K562 (cell line): ENCODE data around the gene ECD. TPM values are rescaled to one million over a fixed set of nuclear protein-coding genes. Genes with fewer than 3 reads are reported as not detected.

ENCODE experiments used
- AFF1 ChIP-seq, 2 experiments: fragments of 450-650 bp; IDR thresholded peaks; 2 replicates each; pipeline ENCODE4 v1.6.1; 2018; ENCODE audit warnings: mild to moderate bottlenecking in 2 of 2, low read depth in 1 of 2; ENCODE audit not compliant: partially characterized antibody in 2 of 2
- ASH1L ChIP-seq: fragments of 450-650 bp; IDR thresholded peaks from 2 replicates; pipeline ENCODE4 v1.6.1; 2018; ENCODE audit warnings: borderline replicate concordance, mild to moderate bottlenecking, low read depth; ENCODE audit not compliant: partially characterized antibody
- BRD4 ChIP-seq: fragments of 200-600 bp; sonication (generic); IDR thresholded peaks from 2 replicates; pipeline ENCODE4 v1.6.1; 2017; ENCODE audit warnings: inconsistent platforms
- DDX20 ChIP-seq: fragments of 450-650 bp; IDR thresholded peaks from 2 replicates; pipeline ENCODE4 v1.6.1; 2016; ENCODE audit warnings: missing genetic modification characterization, low read depth, mild to moderate bottlenecking, missing compliant biosample characterization, moderate library complexity
- KAT2B ChIP-seq: IDR thresholded peaks from one replicate; pipeline ENCODE4 v1.6.1; 2012; ENCODE audit warnings: low read depth, mild to moderate bottlenecking, control low read depth, inconsistent platforms, low read length, moderate library complexity
- L3MBTL2 ChIP-seq: fragments of 450-650 bp; IDR thresholded peaks from 2 replicates; pipeline ENCODE4 v1.6.1; 2016; ENCODE audit warnings: mild to moderate bottlenecking, moderate library complexity
- MTA3 ChIP-seq: fragments of 450-650 bp; formaldehyde crosslinking; IDR thresholded peaks from 2 replicates; pipeline ENCODE4 v1.6.1; 2017; ENCODE audit warnings: mild to moderate bottlenecking, borderline replicate concordance
- NFIX ChIP-seq: fragments of 250-450 bp; sonication (Bioruptor Pico); IDR thresholded peaks from 2 replicates; pipeline ENCODE4 v1.4.0; 2020; ENCODE audit warnings: low read depth, mild to moderate bottlenecking, moderate library complexity
- SAFB ChIP-seq: fragments of 200-400 bp; formaldehyde crosslinking; IDR thresholded peaks from 2 replicates; pipeline ENCODE4 v1.6.1; 2017; ENCODE audit warnings: low read depth, low read length, borderline replicate concordance
- ZFPM2 ChIP-seq: fragments of 250-450 bp; sonication (Bioruptor Pico); IDR thresholded peaks from 2 replicates; pipeline ENCODE4 v1.5.1; 2022; ENCODE audit warnings: mild to moderate bottlenecking
- ZNF140 ChIP-seq: fragments of 250-450 bp; sonication (Bioruptor Pico); IDR thresholded peaks from 2 replicates; pipeline ENCODE4 v1.8.0; 2021; ENCODE audit warnings: moderate library complexity, mild to moderate bottlenecking, inconsistent platforms
- ZNF445 ChIP-seq: fragments of 250-450 bp; sonication (Bioruptor Pico); IDR thresholded peaks from 2 replicates; pipeline ENCODE4 v1.4.0; 2020; ENCODE audit warnings: low read depth, mild to moderate bottlenecking, moderate library complexity
- ZNF717 ChIP-seq: fragments of 250-450 bp; sonication (Bioruptor Pico); IDR thresholded peaks from 2 replicates; pipeline ENCODE4 v1.5.0; 2021
- ZNF75A ChIP-seq: fragments of 450-650 bp; formaldehyde crosslinking; IDR thresholded peaks from 2 replicates; pipeline ENCODE4 v1.4.0; 2020; ENCODE audit warnings: mild to moderate bottlenecking
- ZNF76 ChIP-seq: fragments of 250-450 bp; sonication (Bioruptor Pico); IDR thresholded peaks from 2 replicates; pipeline ENCODE4 v1.4.0; 2020; ENCODE audit warnings: mild to moderate bottlenecking, moderate library complexity, borderline replicate concordance
- polyA plus RNA-seq, 8 experiments: library from polyadenylated mRNA; depleted of rRNA in 4 of 8; stranded (reverse) in 5 of 8; unstranded in 3 of 8; fragments of >200 nt; fragmentation: Nextera tagmentation in 2 of 8; fragmentation: Illumina TruSeq in 1 of 8; extraction: Ambion mirVana in 2 of 8; extraction: Trizol in 1 of 8; gene quantifications; 2 replicates each; pipeline versions ENCODE4 v1.2.1 to v1.2.3, GENCODE V29; 2011 to 2014; ENCODE audit warnings: inconsistent platforms in 1 of 8, missing spikeins in 1 of 8
- total RNA-seq, 7 experiments: library from RNA; depleted of rRNA in 6 of 7; stranded (reverse); fragments of >200 nt in 6 of 7; fragmentation: Illumina TruSeq in 2 of 7; extraction: Trizol in 2 of 7; gene quantifications; 2 replicates each; pipeline versions ENCODE4 v1.2.1 to v1.2.3, GENCODE V29; 2011 to 2021; ENCODE audit warnings: low replicate concordance in 1 of 7
- TF ChIP-seq, protein P1 (sequence below): sonication (generic); formaldehyde crosslinking; IDR thresholded peaks from 2 replicates; pipeline ENCODE4 v1.8.0; 2022; ENCODE audit warnings: mild to moderate bottlenecking, missing genetic modification reagents
- TF ChIP-seq, protein P2 (sequence below): sonication (generic); IDR thresholded peaks from 2 replicates; pipeline ENCODE4 v1.6.1; 2016
- TF ChIP-seq, protein P3 (sequence below): sonication (generic); formaldehyde crosslinking; IDR thresholded peaks from 2 replicates; pipeline ENCODE4 v1.8.0; 2023; ENCODE audit warnings: mild to moderate bottlenecking, missing genetic modification reagents

Gene ECD
- total and polyA plus RNA-seq, 9 of the 15 experiments (the other 6 are each of a cell fraction or from before 2014, with no cell fraction given) = 33.5 to 79.9 (median 53.2) TPM

DNA sequence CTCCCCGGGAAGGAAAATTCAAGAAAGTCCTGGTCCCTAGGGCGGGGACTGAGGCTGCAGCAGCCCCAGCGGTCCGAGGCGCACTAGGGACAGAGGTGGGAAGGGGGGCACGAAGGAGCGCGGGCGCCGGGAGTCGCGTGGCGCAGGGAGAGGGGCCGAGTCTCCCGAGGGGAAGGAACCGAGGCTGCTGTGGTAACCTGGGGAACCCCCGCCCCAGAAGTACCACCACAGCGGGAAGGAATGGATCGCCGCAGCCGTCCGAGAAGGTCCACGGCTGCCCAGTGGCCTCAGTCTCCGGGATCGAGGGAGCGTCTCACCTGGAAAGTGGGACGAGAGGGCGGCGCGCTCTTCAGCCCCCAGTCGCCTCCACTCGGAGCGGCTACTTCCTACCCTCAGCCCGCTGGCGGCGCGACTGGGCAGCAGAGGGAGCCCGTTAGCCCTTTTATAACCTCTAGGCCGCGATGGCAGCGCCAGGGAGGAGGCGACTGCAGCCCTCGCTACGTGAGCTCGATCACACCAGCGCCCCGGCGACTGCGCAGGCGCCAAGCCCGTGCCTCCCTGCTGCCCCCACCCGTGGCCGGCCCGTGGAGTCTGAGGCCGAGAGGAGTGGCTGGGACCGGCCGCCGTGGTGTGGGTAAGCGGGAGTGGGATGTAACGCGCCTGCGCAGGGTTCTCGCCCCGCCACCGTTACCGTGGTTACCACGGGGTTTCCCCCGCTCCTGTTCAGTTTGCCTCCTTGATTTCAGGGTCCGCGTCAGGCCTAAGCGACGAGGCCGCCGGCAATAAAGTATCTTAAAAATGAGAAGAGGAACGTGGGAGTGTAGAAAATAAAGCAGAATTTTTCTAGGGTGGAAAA lies 71.1 kb downstream of the ECD start, which contains the start of gene P4HA1 (continued):
- TF ChIP-seq, protein P1, sequence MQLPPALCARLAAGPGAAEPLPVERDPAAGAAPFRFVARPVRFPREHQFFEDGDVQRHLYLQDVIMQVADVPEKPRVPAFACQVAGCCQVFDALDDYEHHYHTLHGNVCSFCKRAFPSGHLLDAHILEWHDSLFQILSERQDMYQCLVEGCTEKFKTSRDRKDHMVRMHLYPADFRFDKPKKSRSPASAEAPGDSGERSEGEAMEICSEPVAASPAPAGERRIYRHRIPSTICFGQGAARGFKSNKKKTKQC = peak; percentile 97; the same call in 1 of the 2 replicates
- TF ChIP-seq DDX20 (tag) = no peak
- no peak for TF ChIP-seq BRD4
- no peak for TF ChIP-seq ZNF76 (CRISPR knock-in tag)
- TF ChIP-seq, protein P2, sequence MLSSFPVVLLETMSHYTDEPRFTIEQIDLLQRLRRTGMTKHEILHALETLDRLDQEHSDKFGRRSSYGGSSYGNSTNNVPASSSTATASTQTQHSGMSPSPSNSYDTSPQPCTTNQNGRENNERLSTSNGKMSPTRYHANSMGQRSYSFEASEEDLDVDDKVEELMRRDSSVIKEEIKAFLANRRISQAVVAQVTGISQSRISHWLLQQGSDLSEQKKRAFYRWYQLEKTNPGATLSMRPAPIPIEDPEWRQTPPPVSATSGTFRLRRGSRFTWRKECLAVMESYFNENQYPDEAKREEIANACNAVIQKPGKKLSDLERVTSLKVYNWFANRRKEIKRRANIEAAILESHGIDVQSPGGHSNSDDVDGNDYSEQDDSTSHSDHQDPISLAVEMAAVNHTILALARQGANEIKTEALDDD = no peak
- no peak for TF ChIP-seq KAT2B
- no peak for TF ChIP-seq ASH1L
- peak; percentile 98 for TF ChIP-seq SAFB
- 0 out of 2 replicates have a peak, but pooled peaks have one; percentile 28 for TF ChIP-seq ZNF75A (CRISPR knock-in tag)
- TF ChIP-seq NFIX (CRISPR knock-in tag) = no peak
- TF ChIP-seq AFF1 (IDR thresholded peaks at IDR 0.05; ENCODE audit: low read depth in 1 of 2, partially characterized antibody in 2 of 2) = no peak
- TF ChIP-seq, protein P3, sequence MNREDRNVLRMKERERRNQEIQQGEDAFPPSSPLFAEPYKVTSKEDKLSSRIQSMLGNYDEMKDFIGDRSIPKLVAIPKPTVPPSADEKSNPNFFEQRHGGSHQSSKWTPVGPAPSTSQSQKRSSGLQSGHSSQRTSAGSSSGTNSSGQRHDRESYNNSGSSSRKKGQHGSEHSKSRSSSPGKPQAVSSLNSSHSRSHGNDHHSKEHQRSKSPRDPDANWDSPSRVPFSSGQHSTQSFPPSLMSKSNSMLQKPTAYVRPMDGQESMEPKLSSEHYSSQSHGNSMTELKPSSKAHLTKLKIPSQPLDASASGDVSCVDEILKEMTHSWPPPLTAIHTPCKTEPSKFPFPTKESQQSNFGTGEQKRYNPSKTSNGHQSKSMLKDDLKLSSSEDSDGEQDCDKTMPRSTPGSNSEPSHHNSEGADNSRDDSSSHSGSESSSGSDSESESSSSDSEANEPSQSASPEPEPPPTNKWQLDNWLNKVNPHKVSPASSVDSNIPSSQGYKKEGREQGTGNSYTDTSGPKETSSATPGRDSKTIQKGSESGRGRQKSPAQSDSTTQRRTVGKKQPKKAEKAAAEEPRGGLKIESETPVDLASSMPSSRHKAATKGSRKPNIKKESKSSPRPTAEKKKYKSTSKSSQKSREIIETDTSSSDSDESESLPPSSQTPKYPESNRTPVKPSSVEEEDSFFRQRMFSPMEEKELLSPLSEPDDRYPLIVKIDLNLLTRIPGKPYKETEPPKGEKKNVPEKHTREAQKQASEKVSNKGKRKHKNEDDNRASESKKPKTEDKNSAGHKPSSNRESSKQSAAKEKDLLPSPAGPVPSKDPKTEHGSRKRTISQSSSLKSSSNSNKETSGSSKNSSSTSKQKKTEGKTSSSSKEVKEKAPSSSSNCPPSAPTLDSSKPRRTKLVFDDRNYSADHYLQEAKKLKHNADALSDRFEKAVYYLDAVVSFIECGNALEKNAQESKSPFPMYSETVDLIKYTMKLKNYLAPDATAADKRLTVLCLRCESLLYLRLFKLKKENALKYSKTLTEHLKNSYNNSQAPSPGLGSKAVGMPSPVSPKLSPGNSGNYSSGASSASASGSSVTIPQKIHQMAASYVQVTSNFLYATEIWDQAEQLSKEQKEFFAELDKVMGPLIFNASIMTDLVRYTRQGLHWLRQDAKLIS = peak; percentile 97; the same call in 1 of the 2 replicates
- TF ChIP-seq ZFPM2 = 0 out of 2 replicates have a peak, but pooled peaks have one; percentile 60
- peak; percentile 99 for TF ChIP-seq MTA3
- no peak for TF ChIP-seq ZNF717 (CRISPR knock-in tag)
- no peak for TF ChIP-seq ZNF445
- TF ChIP-seq ZNF140 (CRISPR knock-in tag) = 0 out of 2 replicates have a peak, but pooled peaks have one; percentile 44
- TF ChIP-seq L3MBTL2 = peak; percentile 91
